Stimulated activated CD8-positive, alpha-beta memory T cell treated with anti-CD3 and anti-CD28 coated beads, Interleukin-12 subunit alpha, Interleukin-12 subunit beta, amount 100 ng/mL, for 24 hours (primary cell): ENCODE results near the gene REELD1.

Source experiments
- DNase-seq: peaks from one replicate; pipeline ENCODE4 v3.0.0-alpha.2; 2020; ENCODE audit errors: extremely low read depth

REELD1 gene

DNA sequence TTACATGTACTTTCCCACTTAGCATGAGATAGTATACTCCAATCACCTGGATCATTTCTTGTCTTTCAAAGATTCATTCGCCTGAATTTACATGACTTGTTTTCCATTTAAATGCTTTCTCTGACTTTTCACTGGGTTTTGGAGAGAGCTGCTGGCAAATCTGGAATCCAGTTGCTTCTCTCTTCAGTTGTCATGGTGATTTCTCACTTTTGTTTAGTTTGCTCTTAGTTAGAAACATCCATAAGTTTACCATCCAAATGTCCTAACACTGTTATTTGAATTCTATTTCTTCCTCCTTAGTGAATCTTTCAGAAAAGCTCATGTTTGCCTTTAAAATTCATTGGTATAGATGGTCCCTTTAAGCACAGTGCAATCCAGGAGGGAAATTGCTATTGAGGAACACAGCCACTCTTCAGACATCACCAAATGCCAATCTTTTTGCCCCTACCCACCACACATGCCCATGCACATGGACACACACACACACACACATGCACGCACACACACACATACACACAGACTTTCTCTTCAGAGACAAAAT lies 51.7 kb downstream of the REELD1 start:
- no peak for DNase-seq

DNA sequence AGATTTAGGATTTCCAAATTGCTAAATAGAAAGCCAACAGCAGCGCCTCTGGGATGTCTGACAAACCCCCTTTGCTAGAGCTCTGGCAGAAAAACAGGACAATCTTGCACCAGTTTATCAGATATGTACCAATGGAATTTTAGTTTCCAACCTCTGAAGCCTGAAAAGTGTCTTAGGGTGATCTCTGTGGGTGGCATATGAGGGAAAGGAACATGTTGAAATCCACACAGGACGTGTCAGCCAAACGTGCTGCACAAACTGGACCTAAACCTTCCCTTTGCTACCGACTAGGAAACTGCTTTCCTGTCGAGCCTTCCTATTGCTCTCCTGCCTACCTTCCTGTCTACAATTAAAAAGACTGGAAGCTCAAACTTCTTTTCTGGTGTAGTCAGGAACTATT lies 53.5 kb downstream of the REELD1 start:
- no peak for DNase-seq

DNA sequence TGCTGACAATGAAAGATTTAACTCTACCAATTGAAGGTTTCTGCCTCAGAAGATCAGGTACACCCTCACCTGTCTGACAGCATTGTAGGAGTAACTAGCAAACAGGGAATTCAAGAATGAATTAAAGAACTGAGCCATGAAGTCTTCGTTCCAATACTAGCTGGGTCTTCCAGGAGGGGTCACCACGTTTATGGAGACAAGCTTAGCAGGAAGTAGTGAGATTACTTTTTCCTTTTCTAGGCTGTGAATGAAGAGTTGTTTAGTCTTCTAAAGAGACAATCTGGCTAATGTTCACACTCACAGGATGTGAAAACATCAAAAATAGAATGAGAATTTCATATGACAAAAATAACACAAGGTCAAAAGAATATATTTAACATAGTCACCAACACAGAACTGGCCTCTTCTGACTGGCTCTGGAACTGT lies 54.9 kb downstream of the REELD1 start:
- DNase-seq: no peak

DNA sequence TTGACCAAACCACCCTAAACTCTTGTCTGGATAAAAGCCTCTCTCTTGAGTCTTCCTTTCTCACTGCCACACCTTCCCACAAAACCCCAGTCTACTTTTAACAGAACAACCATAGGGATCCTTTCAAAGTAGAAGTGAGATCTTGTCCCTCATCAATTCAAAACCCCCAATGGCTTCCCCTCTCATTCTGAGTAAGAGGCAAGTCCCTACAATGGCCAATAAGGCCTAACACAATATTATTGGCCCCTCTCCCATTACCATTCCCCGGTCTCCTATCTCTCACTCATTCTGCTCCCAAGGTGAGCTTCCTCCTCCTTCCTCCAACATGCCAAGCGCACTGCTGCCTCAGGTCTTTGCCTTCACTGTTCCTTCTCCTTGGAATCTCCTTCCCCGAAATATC lies 57.1 kb downstream of the REELD1 start:
- DNase-seq: no peak

DNA sequence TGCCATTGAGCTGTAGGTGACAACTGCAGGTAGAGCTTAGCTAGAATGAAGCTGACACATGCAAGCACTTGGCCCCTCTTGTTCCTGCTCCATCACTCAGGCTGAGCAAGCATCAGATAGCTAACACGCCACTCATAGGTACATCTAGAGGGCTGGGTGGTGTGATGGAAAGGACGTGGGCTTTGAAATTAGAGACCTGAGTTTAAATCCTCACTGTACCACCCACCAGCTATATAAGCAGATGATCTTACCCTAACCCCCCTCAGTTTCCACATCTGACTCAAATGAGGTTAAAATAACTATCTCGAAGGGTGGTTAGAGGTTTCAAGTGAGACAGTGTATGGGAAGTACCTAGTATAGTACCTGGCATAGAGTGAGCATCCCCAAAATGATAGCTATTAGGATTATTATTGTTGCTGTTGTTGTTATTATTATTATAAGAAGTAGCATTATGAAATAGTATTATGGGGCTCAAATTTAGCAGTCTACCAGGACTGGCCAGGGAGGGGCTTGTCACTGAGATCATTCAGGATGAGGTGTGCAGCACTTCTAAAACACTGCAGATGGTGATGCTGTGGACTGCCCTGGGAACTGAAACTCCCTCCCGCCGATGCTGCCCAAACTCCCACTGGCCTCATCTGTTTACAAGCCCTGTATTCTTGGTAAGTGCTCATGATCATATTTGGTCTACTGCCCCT lies 59.0 kb downstream of the REELD1 start:
- no peak for DNase-seq

DNA sequence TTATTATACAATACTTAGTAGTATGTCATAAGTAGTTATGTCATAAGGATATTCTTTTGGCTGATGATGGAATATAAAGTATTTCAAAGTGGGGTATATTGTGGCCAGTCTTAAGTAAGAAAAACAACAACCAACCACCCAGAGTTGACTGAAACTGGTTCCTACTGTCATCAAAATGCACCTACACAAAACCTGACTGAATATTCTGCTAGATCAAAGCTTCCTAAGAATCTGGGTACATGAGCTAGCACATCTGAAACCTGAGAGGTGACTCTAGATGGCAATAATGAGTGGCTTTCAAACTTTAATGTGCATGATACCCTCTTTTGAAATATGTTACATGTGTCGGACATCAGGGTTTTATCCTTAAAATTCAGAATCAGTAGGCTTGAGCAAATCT lies 60.4 kb downstream of the REELD1 start:
- DNase-seq: no peak

DNA sequence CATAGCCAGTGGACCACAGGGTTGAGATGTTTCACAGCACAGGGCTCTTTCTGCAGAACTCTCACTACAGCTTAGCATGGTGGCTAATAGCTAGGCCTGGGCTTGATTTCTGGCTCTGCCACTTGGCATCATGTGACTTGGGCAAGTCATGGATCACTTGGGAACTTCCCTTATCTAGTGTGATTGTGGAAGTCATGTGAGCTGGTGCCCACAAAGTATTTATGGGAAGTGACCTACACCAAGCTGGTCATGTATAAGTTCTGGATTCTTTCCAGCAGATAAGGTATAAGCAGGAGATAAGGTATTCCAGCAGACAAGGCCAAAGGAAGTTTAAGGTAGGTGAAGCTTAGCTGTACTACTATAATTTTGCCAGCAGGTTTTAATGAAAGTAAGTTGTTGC lies 61.0 kb downstream of the REELD1 start:
- DNase-seq: no peak

DNA sequence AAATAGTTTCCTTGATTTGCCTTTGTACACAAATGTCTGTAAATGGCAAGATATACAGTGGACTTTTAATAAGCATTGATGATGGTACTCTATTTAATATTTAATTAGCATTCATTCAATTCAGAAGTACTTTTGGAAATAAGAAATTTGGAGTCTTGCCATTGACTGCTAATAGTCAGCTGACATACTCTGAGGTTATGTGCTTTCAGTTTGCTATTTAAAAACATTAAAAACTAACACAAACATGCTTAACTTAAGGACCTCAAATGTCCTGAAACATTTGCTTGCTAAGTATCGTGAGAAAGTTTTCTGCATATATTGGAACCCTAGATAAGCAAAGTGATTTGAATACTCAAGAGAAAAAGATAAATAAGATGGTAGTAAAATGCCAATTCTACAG lies 64.6 kb downstream of the REELD1 start:
- no peak for DNase-seq
